ENCODE data around the gene RGMA.

The RGMA gene

DNA sequence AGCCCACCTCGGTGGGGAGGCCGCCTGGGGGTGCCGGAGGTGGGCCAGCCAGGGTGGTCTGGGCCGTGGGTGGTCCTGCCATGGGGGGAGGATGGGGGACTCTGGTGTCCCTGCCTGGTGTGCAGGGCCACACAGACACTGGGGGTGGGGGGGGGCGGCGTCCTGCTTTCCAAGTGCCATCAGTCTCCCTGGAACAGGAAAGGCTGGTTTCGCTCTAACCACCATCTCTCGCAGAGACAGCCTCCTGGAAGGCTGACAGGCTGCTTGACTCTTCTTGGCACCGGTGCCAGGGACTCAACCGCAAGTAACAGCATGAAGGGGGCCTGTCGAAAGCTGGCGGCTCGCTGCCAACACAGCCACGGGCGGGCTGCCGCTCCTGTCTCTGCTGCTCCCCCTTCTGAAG is 40.3 kb downstream of the RGMA start:
- POLR2A ChIA-PET, result no interaction called here
- CTCF ChIA-PET, result interaction anchor here (1.1 kb wide), 1 partner anchor 19 kb away, joined by 5 read pairs; no protein-coding TSS in a partner anchor
- no peak for DNase-seq (ENCODE audit: extremely low spot score)
- TF ChIP-seq, protein P1, sequence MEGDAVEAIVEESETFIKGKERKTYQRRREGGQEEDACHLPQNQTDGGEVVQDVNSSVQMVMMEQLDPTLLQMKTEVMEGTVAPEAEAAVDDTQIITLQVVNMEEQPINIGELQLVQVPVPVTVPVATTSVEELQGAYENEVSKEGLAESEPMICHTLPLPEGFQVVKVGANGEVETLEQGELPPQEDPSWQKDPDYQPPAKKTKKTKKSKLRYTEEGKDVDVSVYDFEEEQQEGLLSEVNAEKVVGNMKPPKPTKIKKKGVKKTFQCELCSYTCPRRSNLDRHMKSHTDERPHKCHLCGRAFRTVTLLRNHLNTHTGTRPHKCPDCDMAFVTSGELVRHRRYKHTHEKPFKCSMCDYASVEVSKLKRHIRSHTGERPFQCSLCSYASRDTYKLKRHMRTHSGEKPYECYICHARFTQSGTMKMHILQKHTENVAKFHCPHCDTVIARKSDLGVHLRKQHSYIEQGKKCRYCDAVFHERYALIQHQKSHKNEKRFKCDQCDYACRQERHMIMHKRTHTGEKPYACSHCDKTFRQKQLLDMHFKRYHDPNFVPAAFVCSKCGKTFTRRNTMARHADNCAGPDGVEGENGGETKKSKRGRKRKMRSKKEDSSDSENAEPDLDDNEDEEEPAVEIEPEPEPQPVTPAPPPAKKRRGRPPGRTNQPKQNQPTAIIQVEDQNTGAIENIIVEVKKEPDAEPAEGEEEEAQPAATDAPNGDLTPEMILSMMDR (IDR thresholded peaks at IDR 0.05; ENCODE audit: control extremely low read depth, extremely low read depth, low read depth, missing control alignments), result no peak

DNA sequence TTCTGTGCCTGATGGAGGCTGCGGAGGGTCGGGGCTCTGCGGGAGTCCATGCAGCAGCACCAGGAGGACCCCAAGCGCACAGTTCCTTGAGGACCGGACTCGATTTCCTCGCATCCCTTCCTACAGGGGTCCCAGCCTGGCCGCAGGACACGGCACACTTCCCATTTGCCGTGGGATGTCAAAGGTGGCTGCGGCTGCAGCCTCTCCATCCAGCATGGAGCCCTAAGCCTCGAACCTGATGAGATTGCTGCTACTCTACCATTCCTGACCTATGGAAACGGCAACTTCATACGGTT is 40.6 kb downstream of the RGMA start:
- TF ChIP-seq, protein P1 (IDR thresholded peaks at IDR 0.05; ENCODE audit: control extremely low read depth, extremely low read depth, low read depth, missing control alignments), result no peak
- DNase-seq (ENCODE audit: extremely low spot score), result no peak
- ChIA-PET POLR2A (no interaction called here), CTCF (interaction anchor here (1.1 kb wide), 1 partner anchor 19 kb away, joined by 5 read pairs; no protein-coding TSS in a partner anchor)

DNA sequence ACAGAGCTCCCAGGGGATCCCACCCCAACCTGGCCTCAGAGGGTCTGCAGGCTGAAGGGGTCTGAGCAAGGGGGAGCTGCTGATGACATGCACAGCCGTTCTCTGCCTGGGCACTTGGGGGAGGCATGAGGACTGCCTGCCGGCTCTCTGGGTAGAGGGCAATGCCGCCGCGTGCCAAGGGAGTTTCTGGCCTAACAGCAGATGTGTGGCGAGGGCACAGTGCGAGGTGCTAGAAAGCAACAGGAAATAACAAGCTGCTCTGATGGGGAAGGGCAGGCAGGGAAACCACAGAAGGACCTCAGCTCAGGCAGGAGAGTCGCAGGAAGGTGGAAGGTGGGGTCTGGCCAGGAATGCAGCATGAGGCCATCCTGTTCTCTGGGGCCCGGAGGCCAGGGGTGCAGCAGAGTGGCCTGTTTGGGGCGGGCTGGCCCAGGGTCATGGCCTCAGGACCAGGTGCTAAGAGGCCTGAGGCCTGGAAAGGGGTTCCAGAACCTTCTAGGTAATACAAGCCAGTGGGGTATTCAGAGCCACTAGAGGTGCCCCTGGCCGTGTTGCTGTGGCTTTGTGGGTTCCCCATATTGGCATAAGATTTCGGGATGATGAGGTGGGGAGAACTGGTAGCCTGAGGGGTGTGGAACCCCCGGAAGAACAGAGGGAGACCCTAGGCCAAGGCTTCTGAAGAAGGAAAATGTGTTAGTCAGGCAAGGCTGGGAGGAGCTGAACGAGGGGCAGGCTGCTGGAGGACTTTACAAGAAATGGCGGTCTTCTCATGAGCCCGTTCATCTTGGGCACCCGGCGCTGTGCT is 41.2 kb downstream of the RGMA start:
- ChIA-PET CTCF (interaction anchor here (1.1 kb wide), 1 partner anchor 18 kb away, joined by 5 read pairs; no protein-coding TSS in a partner anchor), POLR2A (no interaction called here)
- TF ChIP-seq, protein P1 (IDR thresholded peaks at IDR 0.05; ENCODE audit: control extremely low read depth, extremely low read depth, low read depth, missing control alignments), result no peak
- no peak for DNase-seq (ENCODE audit: extremely low spot score)

DNA sequence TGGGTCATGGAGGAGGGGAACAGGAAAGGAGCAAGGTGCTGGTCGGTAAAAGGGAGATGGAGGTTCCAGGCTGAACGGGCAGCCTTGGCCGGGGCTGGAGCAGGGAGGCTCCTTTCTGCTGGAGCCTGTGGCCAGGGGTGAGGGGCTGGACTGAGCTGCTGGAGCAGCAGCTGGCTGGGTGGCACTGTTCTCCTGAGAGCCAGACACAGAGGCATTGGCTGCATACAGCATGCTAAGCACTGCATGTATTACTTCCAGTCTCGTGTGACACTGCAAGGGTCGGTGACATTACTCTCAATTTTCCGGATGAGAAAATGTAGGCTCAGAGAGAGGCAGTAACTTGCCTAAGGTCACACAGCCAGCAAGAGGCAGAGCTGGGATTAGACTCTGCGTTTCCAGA is 42.3 kb downstream of the RGMA start:
- TF ChIP-seq, protein P1 (IDR thresholded peaks at IDR 0.05; ENCODE audit: control extremely low read depth, extremely low read depth, low read depth, missing control alignments), result no peak
- CTCF ChIA-PET, result no interaction called here
- POLR2A ChIA-PET, result no interaction called here
- DNase-seq (ENCODE audit: extremely low spot score), result no peak

DNA sequence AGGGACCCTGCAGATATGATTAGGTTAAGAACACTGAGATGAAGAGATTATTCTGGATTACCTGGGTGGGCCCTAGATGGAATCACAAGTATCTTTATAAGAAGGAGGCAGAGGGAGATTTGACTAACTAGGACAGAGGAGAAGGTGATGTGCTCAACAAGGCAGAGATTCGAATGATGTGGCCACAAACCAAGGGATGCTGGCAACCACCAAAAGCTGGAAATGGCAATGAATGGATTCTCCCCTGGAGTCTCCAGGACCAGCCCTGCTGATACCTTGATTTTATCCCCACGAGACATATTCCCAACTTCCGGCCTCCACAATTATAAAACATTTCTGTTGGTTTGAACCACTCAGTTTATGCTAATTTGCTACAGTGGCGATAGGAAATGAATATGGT is 42.9 kb downstream of the RGMA start:
- TF ChIP-seq, protein P1 (IDR thresholded peaks at IDR 0.05; ENCODE audit: control extremely low read depth, extremely low read depth, low read depth, missing control alignments), result no peak
- ChIA-PET POLR2A (no interaction called here), CTCF (interaction anchor here (0.7 to 1.3 kb wide), 2 partner anchors 10 to 16 kb away, joined by 3 to 6 read pairs; no protein-coding TSS in a partner anchor)
- no peak for DNase-seq (ENCODE audit: extremely low spot score)

DNA sequence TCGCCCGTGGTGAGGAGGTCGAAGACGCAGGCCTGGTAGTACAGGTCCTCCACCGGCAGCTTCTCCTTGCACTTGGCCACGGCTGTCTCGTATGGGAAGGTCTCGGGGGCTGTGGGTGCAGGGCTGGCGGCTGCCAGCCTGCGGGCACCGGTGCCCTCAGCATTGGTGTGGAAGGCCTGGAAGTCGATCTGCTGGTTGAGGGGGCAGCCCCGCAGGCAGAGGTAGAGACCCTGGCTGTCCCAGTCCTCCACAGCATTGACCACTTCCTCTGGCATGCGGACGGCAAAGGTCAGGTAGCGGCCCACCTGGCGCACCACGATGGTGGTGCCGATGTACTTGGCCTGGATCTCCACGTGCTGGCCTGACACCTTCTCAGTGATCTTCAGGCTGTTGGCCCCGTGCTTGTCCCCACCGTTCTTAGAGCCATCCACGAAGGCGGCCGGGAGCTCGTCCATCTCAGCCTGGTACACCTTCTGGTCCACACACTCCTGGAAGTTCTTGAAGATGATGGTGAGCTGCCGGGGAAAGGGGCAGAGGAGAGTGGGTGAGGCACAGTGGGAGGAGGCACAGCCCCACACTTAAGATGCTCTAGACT is 43.7 kb downstream of the RGMA start:
- POLR2A ChIA-PET, result no interaction called here
- DNase-seq (ENCODE audit: extremely low spot score), result no peak
- CTCF ChIA-PET, result interaction anchor here (0.7 to 1.3 kb wide), 2 partner anchors 9 to 15 kb away, joined by 3 to 6 read pairs; no protein-coding TSS in a partner anchor
- TF ChIP-seq, protein P1 (IDR thresholded peaks at IDR 0.05; ENCODE audit: control extremely low read depth, extremely low read depth, low read depth, missing control alignments), result no peak

All from GM10248 (cell line).